ENCODE results near the gene VCY1B.
"Not testable (repeated sequence)": the region's sequence is repeated elsewhere in the genome, so short reads cannot be mapped to it uniquely, and the experiment has no call there.

VCY1B gene

GRCh38 chrY:14055927-14056326, at the start of gene VCY1B:
Gene VCY1B (plus strand): TSS chrY:14056227. CDS start chrY:14056290, 63 bp downstream.
- DNase-seq: not testable (repeated sequence)

DNA sequence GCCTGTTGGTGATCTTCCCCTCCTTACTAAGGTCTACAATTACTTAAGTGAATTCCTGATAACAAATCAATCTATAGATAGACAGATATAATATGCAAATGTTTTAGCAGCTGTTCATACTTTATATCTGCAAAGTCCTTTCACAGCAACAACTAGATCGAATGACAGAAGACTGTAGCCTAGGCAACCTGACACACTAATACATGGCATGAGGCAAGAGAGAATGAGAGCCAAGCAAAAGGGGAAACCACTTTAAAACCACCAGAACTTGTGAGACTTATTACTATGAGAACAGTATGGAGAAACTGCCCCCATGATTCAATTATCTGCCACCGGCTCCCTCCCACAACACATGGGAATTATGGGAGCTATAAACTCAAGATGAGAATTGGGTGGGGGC, 44.1 kb upstream of the VCY1B start:
- DNase-seq: not testable (repeated sequence)

DNA sequence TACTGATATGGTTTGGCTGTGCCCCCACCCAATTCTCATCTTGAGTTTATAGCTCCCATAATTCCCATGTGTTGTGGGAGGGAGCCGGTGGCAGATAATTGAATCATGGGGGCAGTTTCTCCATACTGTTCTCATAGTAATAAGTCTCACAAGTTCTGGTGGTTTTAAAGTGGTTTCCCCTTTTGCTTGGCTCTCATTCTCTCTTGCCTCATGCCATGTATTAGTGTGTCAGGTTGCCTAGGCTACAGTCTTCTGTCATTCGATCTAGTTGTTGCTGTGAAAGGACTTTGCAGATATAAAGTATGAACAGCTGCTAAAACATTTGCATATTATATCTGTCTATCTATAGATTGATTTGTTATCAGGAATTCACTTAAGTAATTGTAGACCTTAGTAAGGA, 25.6 kb upstream of the VCY1B start:
- DNase-seq: not testable (repeated sequence)

GRCh38 chrY:14085877-14086276, 29.9 kb downstream of the VCY1B start:
- DNase-seq: no peak

Measured in SIG-M5 (cell line).